COR-L47 (cell line): Measurements from ENCODE around the gene CDC14B.
A peak's percentile ranks its signal among the peaks of the same experiment; 100 is the strongest.
"Not testable (repeated sequence)": the region's sequence is repeated elsewhere in the genome, so short reads cannot be mapped to it uniquely, and the experiment has no call there.

Experiments
- DNase-seq: peaks from one replicate; lab custom pipeline; 2025; lab: John Stamatoyannopoulos, UW

CDC14B gene

GRCh38 chr9:96619491-96620180, at the start of gene CDC14B:
Gene CDC14B (minus strand): TSS chr9:96619843. CDS start chr9:96619378, 465 bp downstream.
- peak; percentile 60 for DNase-seq

- no peak for DNase-seq
Measured at GRCh38 chr9:96668868-96669534, 49.4 kb upstream of the CDC14B start.

- DNase-seq: no peak
Measured at GRCh38 chr9:96667363-96667728, 47.7 kb upstream of the CDC14B start.

DNA sequence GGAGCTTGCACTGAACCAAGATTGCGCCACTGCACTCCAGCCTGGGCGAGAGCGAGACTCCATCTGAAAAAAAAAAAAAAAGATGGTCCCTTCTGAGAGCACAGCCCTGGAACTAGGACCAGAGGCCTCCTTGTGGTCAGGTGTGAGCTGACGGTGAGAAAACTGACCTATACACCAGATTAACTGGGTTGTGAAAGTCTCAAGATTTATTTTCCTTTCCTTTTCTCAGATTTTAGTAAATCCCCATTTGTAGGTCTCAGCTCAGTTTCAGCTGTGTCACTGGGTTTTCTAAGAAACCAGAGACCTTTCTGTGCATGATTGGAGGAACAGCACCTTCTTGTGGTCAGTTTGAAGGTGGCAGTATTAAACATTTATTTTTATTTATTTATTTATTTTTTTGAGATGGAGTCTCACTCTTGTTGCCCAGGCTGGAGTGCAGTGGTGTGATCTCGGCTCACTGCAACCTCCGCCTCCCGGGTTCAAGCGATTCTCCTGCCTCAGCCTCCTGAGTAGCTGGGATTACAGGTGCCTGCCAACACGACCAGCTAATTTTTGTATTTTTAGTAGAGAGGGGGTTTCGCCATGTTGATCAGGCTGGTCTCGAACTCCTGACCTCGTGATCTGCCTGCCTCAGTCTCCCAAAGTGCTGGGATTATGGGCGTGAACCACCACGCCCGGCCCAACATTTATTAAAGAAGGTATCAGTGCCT, 47.2 kb upstream of the CDC14B start:
- DNase-seq: peak; percentile 54

DNA sequence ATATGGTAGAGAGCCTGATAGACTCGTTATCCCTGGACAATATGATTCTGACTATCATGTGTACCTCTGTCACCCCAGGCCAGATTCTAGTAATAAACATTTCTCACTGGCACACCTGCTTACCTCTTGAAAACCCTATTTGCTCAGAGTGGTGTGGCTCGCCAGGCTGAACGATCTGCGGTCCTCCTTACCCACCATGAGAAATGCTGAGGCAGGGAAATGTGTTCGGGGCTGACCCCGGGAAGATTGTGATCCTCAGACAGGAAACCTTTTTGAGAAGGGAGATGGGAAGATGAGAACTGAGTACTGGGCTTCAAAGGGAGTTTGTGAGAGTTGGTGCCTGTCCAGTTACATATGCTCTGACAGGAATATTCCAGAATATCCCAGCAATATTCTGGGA, 46.1 kb upstream of the CDC14B start:
- no peak for DNase-seq

DNA sequence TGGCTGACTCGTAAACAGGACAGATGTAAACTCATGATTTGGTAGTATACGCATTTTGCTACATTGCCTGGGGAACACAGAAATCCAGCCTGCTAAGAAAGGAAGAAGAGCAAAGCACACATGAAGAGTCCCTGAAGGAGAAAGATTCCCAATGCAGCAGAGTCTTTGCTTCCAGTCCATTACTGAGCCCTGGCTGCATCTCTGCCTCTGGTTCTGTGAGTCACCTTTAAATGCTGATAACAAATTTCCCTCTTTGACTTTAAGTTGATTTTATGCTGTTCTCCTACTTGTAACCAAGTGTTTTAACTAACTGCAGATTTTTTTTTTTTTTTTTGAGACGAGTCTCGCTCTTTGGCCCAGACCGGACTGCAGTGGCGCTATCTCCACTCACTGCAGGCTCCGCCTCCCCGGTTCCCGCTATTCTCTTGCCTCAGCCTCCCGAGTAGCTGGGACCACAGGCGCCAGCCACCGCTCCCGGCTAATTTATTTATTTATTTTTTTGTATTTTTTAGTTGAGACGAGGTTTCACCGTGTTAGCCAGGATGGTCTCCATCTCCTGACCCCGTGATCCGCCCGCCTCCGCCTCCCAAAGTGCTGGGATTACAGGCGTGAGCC, 44.0 kb upstream of the CDC14B start:
- DNase-seq: no peak

DNA sequence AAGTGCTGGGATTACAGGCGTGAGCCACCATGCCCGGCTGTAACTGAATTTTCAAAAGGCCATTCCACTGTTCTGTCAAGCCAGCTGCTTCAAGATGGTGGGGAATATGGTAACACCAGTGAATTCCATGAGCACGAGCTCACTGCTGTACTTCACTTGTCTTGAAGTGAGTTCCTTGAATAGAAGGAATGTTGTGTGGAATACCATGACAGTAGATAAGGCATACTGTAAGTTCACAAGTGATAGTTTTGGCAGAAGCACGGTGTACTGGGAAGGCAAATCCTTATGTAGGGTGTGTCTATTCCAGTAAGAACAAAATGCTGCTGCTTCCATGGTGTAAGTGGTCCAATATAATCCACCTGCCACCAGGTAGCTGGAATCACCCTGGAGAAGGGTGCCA, 42.1 kb upstream of the CDC14B start:
- DNase-seq: no peak

GRCh38 chr9:96660692-96661248, 41.1 kb upstream of the CDC14B start:
- DNase-seq: no peak

- DNase-seq: peak; percentile 53
Measured at GRCh38 chr9:96655198-96655851, 35.7 kb upstream of the CDC14B start, which contains the start of gene PRXL2C. Gene PRXL2C (minus strand): TSS chr9:96655317. CDS start chr9:96655281, 36 bp downstream.

- DNase-seq: peak; percentile 81
Measured at GRCh38 chr9:96654450-96655197, 35.0 kb upstream of the CDC14B start.

- DNase-seq: peak; percentile 17
Measured at GRCh38 chr9:96651626-96652025, 32.0 kb upstream of the CDC14B start.

GRCh38 chr9:96649620-96650324, 30.1 kb upstream of the CDC14B start:
- DNase-seq: no peak

DNA sequence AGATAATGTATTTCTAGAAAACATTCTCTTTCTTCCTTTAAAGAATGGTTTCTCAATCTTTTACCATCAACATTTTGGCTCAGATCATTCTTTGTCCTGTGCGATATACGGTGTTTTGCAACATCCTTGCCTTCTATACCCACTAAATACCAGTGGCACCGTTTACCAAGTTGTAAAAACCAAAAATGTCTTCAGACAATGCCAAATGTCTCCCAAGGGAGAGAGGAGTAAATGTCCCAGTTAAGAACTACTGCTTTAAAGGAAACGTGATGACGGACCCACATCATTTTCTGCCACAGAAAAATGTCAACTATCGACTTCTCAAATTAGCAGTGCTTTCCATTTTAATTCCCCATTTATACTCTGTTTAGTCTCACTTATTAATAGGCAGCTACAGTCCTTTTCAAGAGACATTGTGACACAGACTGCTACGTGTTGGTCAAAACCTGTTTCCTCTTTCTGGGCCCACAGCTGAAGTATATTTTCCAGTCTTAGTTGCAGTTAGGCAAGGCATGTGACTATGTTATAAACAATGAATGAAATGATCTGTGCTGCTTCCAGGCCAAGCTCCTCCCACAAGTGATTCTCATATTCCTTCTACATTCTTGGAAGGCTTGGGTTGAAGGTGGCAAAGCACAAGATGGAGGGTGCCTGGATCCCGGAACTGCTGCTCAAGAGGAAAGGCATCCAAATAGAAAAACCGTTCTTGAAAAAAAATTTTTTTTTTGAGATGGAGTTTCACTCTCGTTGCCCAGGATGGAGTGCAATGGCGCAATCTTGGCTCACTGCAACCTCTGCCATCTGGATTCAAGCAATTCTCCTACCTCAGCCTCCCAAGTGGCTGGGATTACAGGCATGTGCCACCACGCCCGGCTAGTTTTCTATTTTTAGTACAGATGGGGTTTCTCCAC, 26.7 kb upstream of the CDC14B start:
- DNase-seq: no peak

- DNase-seq: peak; percentile 56
Measured at GRCh38 chr9:96644137-96644536, 24.5 kb upstream of the CDC14B start.

GRCh38 chr9:96641514-96641913, 21.9 kb upstream of the CDC14B start:
- no peak for DNase-seq

DNA sequence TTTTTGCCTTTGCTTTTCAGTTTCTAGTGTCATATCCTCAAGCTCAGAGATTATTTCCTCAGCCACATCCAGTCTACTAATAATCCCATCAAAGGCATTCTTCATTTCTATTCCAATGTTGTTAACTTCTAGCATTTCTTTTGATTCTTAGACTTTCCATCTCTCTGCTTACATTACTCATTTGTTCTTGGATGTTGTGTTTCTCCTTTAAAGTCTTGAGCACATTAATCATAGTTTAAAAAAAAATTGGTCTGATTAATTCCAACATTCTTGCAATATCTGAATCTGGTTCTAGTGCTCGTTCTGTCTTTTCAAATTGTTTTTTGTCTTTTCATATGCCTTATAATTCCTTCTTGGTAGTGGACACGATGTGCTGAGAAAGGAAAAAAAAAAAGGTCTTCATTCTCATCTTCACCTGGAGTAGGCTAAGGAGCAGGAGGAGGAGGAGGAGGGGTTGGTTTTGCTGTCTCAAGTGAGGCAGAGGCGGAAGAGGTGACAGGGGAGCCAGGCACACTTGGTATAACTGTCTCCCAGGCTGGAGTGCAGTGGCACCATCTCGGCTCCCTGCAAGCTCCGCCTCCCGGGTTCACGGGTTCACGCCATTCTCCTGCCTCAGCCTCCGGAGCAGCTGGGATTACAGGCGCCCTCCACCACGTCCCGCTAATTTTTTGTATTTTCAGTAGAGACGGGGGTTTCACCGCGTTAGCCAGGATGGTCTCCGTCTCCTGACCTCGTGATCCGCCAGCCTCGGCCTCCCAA, 19.1 kb upstream of the CDC14B start:
- DNase-seq: no peak

GRCh38 chr9:96636368-96636767, 16.7 kb upstream of the CDC14B start:
- no peak for DNase-seq

- DNase-seq: not testable (repeated sequence)
Measured at GRCh38 chr9:96633579-96633978, 13.9 kb upstream of the CDC14B start.

- no peak for DNase-seq
Measured at GRCh38 chr9:96626912-96627311, 7.3 kb upstream of the CDC14B start.
